K562 (cell line): ENCODE data around the gene TACR1. TPM values are rescaled to one million over a fixed set of nuclear protein-coding genes. Genes with fewer than 3 reads are reported as not detected.

Experiments used
- ATAC-seq: fragments of 200-7000 bp; cut with Tn5 transposase; 3 replicates; pipeline ENCODE4 v1.9.1; 2020; ENCODE audit warnings: moderate library complexity
- BruUV-seq: library from RNA; stranded (reverse); fragments of 400-500 nt; replicated peaks from 2 replicates; lab custom pipeline; 2021; lab: Mats Ljungman, UMichigan
- CTCF ChIA-PET: fragments of 300-600 bp; formaldehyde crosslinking; extraction: SDS; loops from one replicate; lab custom pipeline; 2021; ENCODE audit warnings: low intra/inter-chr PET ratio; lab: Yijun Ruan, JAX
- POLR2A ChIA-PET: fragments of 300-600, 350-650 bp; sonication (Branson Sonifier 250); formaldehyde crosslinking; extraction: SDS; loops from one replicate; lab custom pipeline; 2021; ENCODE audit warnings: antibody characterized with exemption, inconsistent platforms; lab: Yijun Ruan, JAX
- DNase-seq, 4 experiments: peaks; one replicate each; pipeline versions ENCODE4 v3.0.0 to v3.0.0-alpha.2; 2011 to 2018; ENCODE audit warnings: low spot score in 3 of 4, mixed read lengths in 3 of 4; ENCODE audit errors: extremely low read depth in 1 of 4
- FAIRE-seq: peaks from 2 replicates; lab custom pipeline; 2011; peaks lifted over from hg19 to GRCh38; lab: Jason Lieb, UNC
- H2AFZ ChIP-seq: 2 replicates; pipeline ENCODE4 v1.6.0; 2011; ENCODE audit warnings: low read depth, low read length, control low read depth, inconsistent platforms
- H3K27ac ChIP-seq: fragments of 200-600 bp; 3 replicates; pipeline ENCODE4 v1.8.0; 2011; ENCODE audit warnings: low read depth, mild to moderate bottlenecking, control low read depth, inconsistent platforms, low read length, moderate library complexity, mixed read lengths; ENCODE audit errors: extremely low read depth
- H3K27me3 ChIP-seq, 2 experiments: fragments of 300-600 bp in 1 of 2; 2 replicates in 1 of 2; 3 replicates in 1 of 2; pipeline versions ENCODE4 v1.6.0 to v1.8.0; 2011; ENCODE audit warnings: inconsistent platforms in 2 of 2, low read length in 2 of 2, mild to moderate bottlenecking in 1 of 2, mixed read lengths in 1 of 2, moderate library complexity in 1 of 2; ENCODE audit not compliant: control insufficient read depth in 2 of 2, insufficient read depth in 2 of 2
- H3K36me3 ChIP-seq: fragments of 300-600 bp; 3 replicates; pipeline ENCODE4 v1.8.0; 2011; ENCODE audit warnings: mild to moderate bottlenecking, low read length, inconsistent platforms; ENCODE audit not compliant: control insufficient read depth, insufficient read depth
- H3K4me1 ChIP-seq, 2 experiments: fragments of 200-600 bp in 1 of 2; replicated peaks in 1 of 2; 2 replicates in 1 of 2; 3 replicates in 1 of 2; pipeline versions ENCODE4 v1.5.1 to v1.8.0; 2011; ENCODE audit warnings: inconsistent platforms in 2 of 2, low read length in 2 of 2, mild to moderate bottlenecking in 1 of 2, mixed read lengths in 1 of 2, moderate library complexity in 1 of 2; ENCODE audit not compliant: control insufficient read depth in 2 of 2, insufficient read depth in 2 of 2
- H3K4me2 ChIP-seq: 2 replicates; pipeline ENCODE4 v1.6.1; 2011; ENCODE audit warnings: low read length, control low read depth, inconsistent platforms, mixed read lengths; ENCODE audit not compliant: insufficient read depth
- H3K4me3 ChIP-seq: fragments of 200-600 bp; sonication (generic), shearing (Covaris generic); 2 replicates; pipeline ENCODE4 v1.5.1; 2016; ENCODE audit warnings: control low read depth, inconsistent platforms
- H3K79me2 ChIP-seq: fragments of 200-600 bp; 3 replicates; pipeline ENCODE4 v1.8.0; 2011; ENCODE audit warnings: low read length, inconsistent platforms; ENCODE audit not compliant: control insufficient read depth, insufficient read depth
- H3K9ac ChIP-seq, 2 experiments: 2 replicates each; pipeline versions ENCODE4 v1.6.0 to v1.6.1; 2011; ENCODE audit warnings: low read depth in 2 of 2, low read length in 2 of 2, control low read depth in 1 of 2, inconsistent platforms in 1 of 2, mild to moderate bottlenecking in 1 of 2, mixed read lengths in 1 of 2; ENCODE audit not compliant: insufficient read depth in 1 of 2
- H3K9me1 ChIP-seq: one replicate; pipeline ENCODE4 v1.6.0; 2011; ENCODE audit warnings: inconsistent platforms, mild to moderate bottlenecking, low read length, moderate library complexity; ENCODE audit not compliant: control insufficient read depth, insufficient read depth
- H3K9me3 ChIP-seq: replicated peaks from 2 replicates; pipeline ENCODE4 v1.5.1; 2011; ENCODE audit warnings: low read depth, low read length, inconsistent platforms; ENCODE audit not compliant: control insufficient read depth, insufficient read depth
- H4K20me1 ChIP-seq: replicated peaks from 2 replicates; pipeline ENCODE4 v1.6.1; 2011; ENCODE audit warnings: low read length, inconsistent platforms, mixed read lengths; ENCODE audit not compliant: control insufficient read depth, insufficient read depth
- CSDE1 ChIP-seq, 2 experiments: fragments of 450-650 bp; IDR thresholded peaks; 2 replicates each; pipeline ENCODE4 v1.6.1; 2016; ENCODE audit warnings: mild to moderate bottlenecking in 1 of 2
- GTF2B ChIP-seq: IDR thresholded peaks from 2 replicates; pipeline ENCODE4 v1.6.1; 2011; ENCODE audit not compliant: insufficient read length; ENCODE audit errors: extremely low read depth
- HMGN3 ChIP-seq: IDR thresholded peaks from 2 replicates; pipeline ENCODE4 v1.6.1; 2011; ENCODE audit warnings: borderline replicate concordance, low read depth, mild to moderate bottlenecking, mixed read lengths, low read length; ENCODE audit not compliant: insufficient read length; ENCODE audit errors: extremely low read depth
- NCOA6 ChIP-seq: fragments of 450-650 bp; IDR thresholded peaks from 2 replicates; pipeline ENCODE4 v1.6.1; 2017; ENCODE audit warnings: mild to moderate bottlenecking
- PHB ChIP-seq: fragments of 250-450 bp; sonication (Bioruptor Pico); IDR thresholded peaks from 2 replicates; pipeline ENCODE4 v1.5.0; 2021
- PHB2 ChIP-seq: fragments of 450-650 bp; IDR thresholded peaks from 2 replicates; pipeline ENCODE4 v1.6.1; 2017; ENCODE audit warnings: low read depth
- POLR2AphosphoS5 ChIP-seq: IDR thresholded peaks from 2 replicates; pipeline ENCODE4 v1.6.1; 2011; ENCODE audit warnings: mild to moderate bottlenecking, low read depth, low read length, moderate library complexity; ENCODE audit not compliant: control insufficient read depth, insufficient read depth
- RBM39 ChIP-seq: fragments of 200-400 bp; formaldehyde crosslinking; optimal IDR thresholded peaks from 2 replicates; pipeline ENCODE3; 2018; ENCODE audit warnings: low read depth, low read length
- SRSF9 ChIP-seq: fragments of 200-400 bp; formaldehyde crosslinking; IDR thresholded peaks from 2 replicates; pipeline ENCODE4 v1.6.1; 2017; ENCODE audit warnings: low read depth, low read length, borderline replicate concordance
- ZBTB34 ChIP-seq: fragments of 250-450 bp; sonication (Bioruptor Pico); IDR thresholded peaks from 2 replicates; pipeline ENCODE4 v1.8.0; 2021; ENCODE audit warnings: mild to moderate bottlenecking, moderate library complexity
- ZNF384 ChIP-seq: IDR thresholded peaks from 2 replicates; pipeline ENCODE4 v1.6.1; 2012; ENCODE audit warnings: low read depth, low read length, improper control_type of control experiment
- ZNF830 ChIP-seq: fragments of 250-450 bp; sonication (Bioruptor Pico); IDR thresholded peaks from 2 replicates; pipeline ENCODE4 v1.5.0; 2021; ENCODE audit warnings: mild to moderate bottlenecking
- WGBS: fragments of 100-300 bp; shearing (Covaris generic); methylation state at CpG from one replicate; pipeline ENCODE4 v1.1.6; 2016; ENCODE audit warnings: low coverage, mixed read lengths; ENCODE audit not compliant: insufficient coverage; ENCODE audit errors: missing lambda C conversion rate; 5-methylcytosine and 5-hydroxymethylcytosine counted together
- in situ Hi-C: fragments of 300-500 bp; cut with MboI; formaldehyde crosslinking; loops from 4 replicates; pipeline ENCODE4 v1.15.0; 2018; ENCODE audit warnings: inconsistent platforms, mixed read lengths
- intact Hi-C: fragments of 100-400 bp; cut with micrococcal nuclease; formaldehyde crosslinking; loops from 2 replicates; pipeline ENCODE4 v1.14.2; 2022
- polyA plus RNA-seq, 8 experiments: library from polyadenylated mRNA; depleted of rRNA in 4 of 8; stranded (reverse) in 5 of 8; unstranded in 3 of 8; fragments of >200 nt; fragmentation: Nextera tagmentation in 2 of 8; fragmentation: Illumina TruSeq in 1 of 8; extraction: Ambion mirVana in 2 of 8; extraction: Trizol in 1 of 8; gene quantifications; 2 replicates each; pipeline versions ENCODE4 v1.2.1 to v1.2.3, GENCODE V29; 2011 to 2014; ENCODE audit warnings: inconsistent platforms in 1 of 8, missing spikeins in 1 of 8
- total RNA-seq, 7 experiments: library from RNA; depleted of rRNA in 6 of 7; stranded (reverse); fragments of >200 nt in 6 of 7; fragmentation: Illumina TruSeq in 2 of 7; extraction: Trizol in 2 of 7; gene quantifications; 2 replicates each; pipeline versions ENCODE4 v1.2.1 to v1.2.3, GENCODE V29; 2011 to 2021; ENCODE audit warnings: low replicate concordance in 1 of 7

Gene TACR1
- total and polyA plus RNA-seq, 9 of the 15 experiments (the other 6 are each of a cell fraction or from before 2014, with no cell fraction given): not detected

- Histone ChIP-seq H4K20me1 (no peaks in the 10 kb centered on the region), H3K27ac (no peak overlapping the region)
- POLR2A ChIA-PET: no interaction called here
- TF ChIP-seq GTF2B (no peak), POLR2AphosphoS5 (no peak), ZNF384 (no peak), HMGN3 (no peak), PHB2 (no peak), ZBTB34 (CRISPR knock-in tag) (no peak), PHB (no peak), ZNF830 (CRISPR knock-in tag) (no peak), SRSF9 (no peak), CSDE1 (IDR thresholded peaks at IDR 0.05) (no peak), RBM39 (no peak), NCOA6 (no peak)
- TF ChIP-seq, all 486 proteins: peak for 0
- H3K9me3 ChIP-seq: no peaks in the 10 kb centered on the region
- in situ Hi-C loops: no loop called here
- BruUV-seq: no TSS peak
- no peaks in the 10 kb centered on the region for H3K4me1 ChIP-seq
- no peaks in the 10 kb centered on the region for H3K9me1 ChIP-seq
- 0% methylated on average over 3 of the region's 3 CpGs for WGBS
- CTCF ChIA-PET: no interaction called here
- no peak overlapping the region for H3K9ac ChIP-seq
- H3K4me2 ChIP-seq: no peak overlapping the region
- DNase-seq: no peak
- H3K4me3 ChIP-seq: no peak overlapping the region
- intact Hi-C loops: no loop called here
- no peaks in the 10 kb centered on the region for H3K36me3 ChIP-seq
- no peak for FAIRE-seq
- ATAC-seq: no peak
- H3K27me3 ChIP-seq: no peaks in the 10 kb centered on the region; a peak in 1 of 5 replicates
- no peak overlapping the region for H2AFZ ChIP-seq
- H3K79me2 ChIP-seq: no peaks in the 10 kb centered on the region
Observed at GRCh38 chr2:75142081-75142480, 57.2 kb downstream of the TACR1 start.
